Keratinocyte (primary cell): ENCODE results near the gene HMGCS2.

Experiments
- CTCF ChIP-seq, 3 experiments: IDR thresholded peaks in 1 of 3; conservative IDR thresholded peaks in 1 of 3; optimal IDR thresholded peaks in 1 of 3; 2 replicates in 2 of 3; 3 replicates in 1 of 3; pipeline versions ENCODE3 to v1.5.1; 2011; ENCODE audit warnings: low read length in 3 of 3, mild to moderate bottlenecking in 3 of 3, moderate library complexity in 2 of 3, control low read depth in 1 of 3, inconsistent platforms in 1 of 3; ENCODE audit not compliant: insufficient read depth in 2 of 3; ENCODE audit errors: extremely low read depth in 1 of 3
- EZH2 ChIP-seq: IDR thresholded peaks from one replicate; pipeline ENCODE4 v1.6.1; 2012; ENCODE audit warnings: inconsistent platforms, mild to moderate bottlenecking, low read length, moderate library complexity

DNA sequence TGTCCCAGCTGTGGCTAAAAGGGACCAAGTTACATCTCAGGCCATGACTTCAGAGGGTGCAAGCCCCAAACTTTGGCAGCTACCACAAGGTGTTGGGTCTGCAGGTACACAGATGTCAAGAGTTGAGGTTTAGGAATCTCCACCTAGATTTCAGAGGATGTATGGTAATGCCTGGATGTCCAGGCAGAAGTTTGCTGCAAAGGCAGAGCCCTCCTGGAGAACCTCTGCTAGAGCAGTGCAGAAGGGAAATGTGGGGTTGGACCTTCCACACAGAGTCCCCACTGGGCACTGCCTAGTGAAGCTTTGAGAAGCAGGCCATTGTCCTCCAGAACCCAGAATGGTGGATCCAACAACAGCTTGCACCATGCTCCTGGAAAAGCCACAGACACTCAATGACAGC, 67.0 kb downstream of the HMGCS2 start:
- TF ChIP-seq CTCF (optimal IDR thresholded peaks at IDR 0.05 in 1 of 3, IDR thresholded peaks at IDR 0.05 in 1 of 3, conservative IDR thresholded peaks at IDR 0.05 in 1 of 3; ENCODE audit: extremely low read depth in 1 of 3, insufficient read depth in 2 of 3, low read length in 3 of 3) (no peak), EZH2 (no peak)
